Left ventricle myocardium inferior (tissue), 1 donor: ENCODE results near the gene RUNX2. TPM values are rescaled to one million over a fixed set of nuclear protein-coding genes. Genes with fewer than 3 reads are reported as not detected.
A peak's percentile ranks its signal among the peaks of the same experiment; 100 is the strongest.

ENCODE experiments used
- DNase-seq: peaks from one replicate; pipeline ENCODE4 v3.0.0-alpha.2; 2020
- H3K27ac ChIP-seq: fragments of 200-600 bp; replicated peaks from 2 replicates; pipeline ENCODE4 v1.8.0; 2021
- H3K27me3 ChIP-seq: fragments of 200-600 bp; 2 replicates; pipeline ENCODE4 v1.8.0; 2021; ENCODE audit warnings: low read depth
- H3K36me3 ChIP-seq: fragments of 200-600 bp; 2 replicates; pipeline ENCODE4 v1.8.0; 2021
- H3K4me1 ChIP-seq: fragments of 200-600 bp; 2 replicates; pipeline ENCODE4 v1.8.0; 2021
- H3K4me3 ChIP-seq: fragments of 200-600 bp; 2 replicates; pipeline ENCODE4 v1.8.0; 2021; ENCODE audit warnings: mild to moderate bottlenecking, moderate library complexity
- H3K9me3 ChIP-seq: fragments of 200-600 bp; replicated peaks from 2 replicates; pipeline ENCODE4 v1.8.0; 2021
- CTCF ChIP-seq: fragments of 200-600 bp; IDR thresholded peaks from 2 replicates; pipeline ENCODE4 v1.8.0; 2021; ENCODE audit warnings: antibody characterized with exemption, mild to moderate bottlenecking, borderline replicate concordance
- intact Hi-C: fragments of 100-400 bp; cut with micrococcal nuclease; formaldehyde crosslinking; loops from one replicate; pipeline ENCODE4 v1.11.0; 2022
- total RNA-seq: library from RNA; stranded (reverse); fragmentation: NEBNext Ultra II Directional; extraction: Animal tissue kit (Norgen Biotek cat#: 25700); gene quantifications from one replicate; pipeline ENCODE4 v1.2.1, GENCODE V29; 2021
- donor health status: DM: no; HTN: yes; CAD: no; lungs with severe emphysema.

RUNX2 gene
- total RNA-seq, 1 donor from 2014 or later, result 0.38 TPM

- intact Hi-C loops, result no loop called here
Measured at GRCh38 chr6:45552536-45552935, 224.4 kb downstream of the RUNX2 start.

GRCh38 chr6:45553730-45554344 lies 225.7 kb downstream of the RUNX2 start:
- TF ChIP-seq CTCF, result no peak
- intact Hi-C loops, result no loop called here
- Histone ChIP-seq H3K4me1 (peaks cover 17% of the 10 kb centered on the region), H3K9me3 (no peaks in the 10 kb centered on the region), H3K27ac (no peak overlapping the region), H3K4me3 (no peak overlapping the region), H3K27me3 (no peaks in the 10 kb centered on the region), H3K36me3 (no peaks in the 10 kb centered on the region)
- DNase-seq, result no peak

More at GRCh38 chr6:45552536-45552935, 224.4 kb downstream of the RUNX2 start:
- TF ChIP-seq CTCF, result no peak
- no peaks in the 10 kb centered on the region for H3K27me3 ChIP-seq
- H3K9me3 ChIP-seq, result no peaks in the 10 kb centered on the region
- peaks cover 17% of the 10 kb centered on the region for H3K4me1 ChIP-seq
- no peaks in the 10 kb centered on the region for H3K36me3 ChIP-seq
- no peak for DNase-seq
- H3K4me3 ChIP-seq, result no peak overlapping the region
- H3K27ac ChIP-seq, result no peak overlapping the region

GRCh38 chr6:45554591-45554990 lies 226.5 kb downstream of the RUNX2 start:
- Histone ChIP-seq H3K4me3 (no peak overlapping the region), H3K27me3 (no peaks in the 10 kb centered on the region), H3K36me3 (no peaks in the 10 kb centered on the region), H3K27ac (no peak overlapping the region), H3K4me1 (peaks cover 17% of the 10 kb centered on the region), H3K9me3 (no peaks in the 10 kb centered on the region)
- intact Hi-C loops, result no loop called here
- no peak for DNase-seq
- TF ChIP-seq CTCF, result no peak

GRCh38 chr6:45555981-45556771 lies 228.0 kb downstream of the RUNX2 start:
- peak overlapping the region; percentile 65 for H3K27ac ChIP-seq
- H3K9me3 ChIP-seq, result no peaks in the 10 kb centered on the region
- no peak for TF ChIP-seq CTCF
- peak overlapping the region; percentile 47 for H3K4me3 ChIP-seq
- no peaks in the 10 kb centered on the region for H3K36me3 ChIP-seq
- H3K4me1 ChIP-seq, result peaks cover 17% of the 10 kb centered on the region
- no peaks in the 10 kb centered on the region for H3K27me3 ChIP-seq
- peak; percentile 18 for DNase-seq
- intact Hi-C loops, result no loop called here

- H3K27ac ChIP-seq, result peak overlapping the region; percentile 65
- no peaks in the 10 kb centered on the region for H3K9me3 ChIP-seq
- peaks cover 17% of the 10 kb centered on the region for H3K4me1 ChIP-seq
- H3K4me3 ChIP-seq, result peak overlapping the region; percentile 47
- H3K36me3 ChIP-seq, result no peaks in the 10 kb centered on the region
- no peaks in the 10 kb centered on the region for H3K27me3 ChIP-seq
- intact Hi-C loops, result no loop called here
- TF ChIP-seq CTCF, result no peak
- DNase-seq, result no peak
Measured at GRCh38 chr6:45556828-45557227, 228.7 kb downstream of the RUNX2 start.
